Activated CD8-positive, alpha-beta memory T cell treated with anti-CD3 and anti-CD28 coated beads, Interleukin-2, amount 10 ng/mL, durations not matched to agents 7 days and 5 days (primary cell): Measurements from ENCODE around the gene ATRNL1. TPM values are rescaled to one million over a fixed set of nuclear protein-coding genes. Genes with fewer than 3 reads are reported as not detected.
"Not testable (repeated sequence)": the region's sequence is repeated elsewhere in the genome, so short reads cannot be mapped to it uniquely, and the experiment has no call there.

Source experiments
- ATAC-seq: fragments of 150-1000 bp; cut with Tn5 transposase; one replicate; pipeline ENCODE4 v1.10.0; 2021; ENCODE audit warnings: moderate library complexity
- CTCF ChIA-PET: fragments of 350-600 bp; sonication (Branson Sonifier 250); formaldehyde crosslinking; loops from one replicate; lab custom pipeline; 2021; ENCODE audit warnings: antibody characterized with exemption; lab: Charles Lee
- DNase-seq: peaks from one replicate; pipeline ENCODE4 v3.0.0-alpha.2; 2020
- H3K27ac Mint-ChIP-seq: one replicate; pipeline ENCODE4 v1.8.0; 2021; ENCODE audit warnings: mild to moderate bottlenecking, mixed read lengths
- H3K27me3 Mint-ChIP-seq: one replicate; pipeline ENCODE4 v1.8.0; 2021; ENCODE audit warnings: mixed read lengths
- H3K36me3 Mint-ChIP-seq: one replicate; pipeline ENCODE4 v1.8.0; 2021; ENCODE audit warnings: mild to moderate bottlenecking, mixed read lengths
- H3K4me1 Mint-ChIP-seq: one replicate; pipeline ENCODE4 v1.8.0; 2021; ENCODE audit warnings: mixed read lengths
- H3K4me3 Mint-ChIP-seq: one replicate; pipeline ENCODE4 v1.8.0; 2021; ENCODE audit warnings: mild to moderate bottlenecking, moderate library complexity, mixed read lengths
- H3K9me3 Mint-ChIP-seq: one replicate; pipeline ENCODE4 v1.8.0; 2022; ENCODE audit warnings: low read depth, mixed read lengths
- total RNA-seq, 2 experiments: library from RNA; stranded (reverse); gene quantifications; one replicate each; pipeline ENCODE4 v1.2.3, GENCODE V29; 2021

Gene ATRNL1
- total RNA-seq, 2 experiments from 2014 or later, result 0.35 to 0.87 TPM

DNA sequence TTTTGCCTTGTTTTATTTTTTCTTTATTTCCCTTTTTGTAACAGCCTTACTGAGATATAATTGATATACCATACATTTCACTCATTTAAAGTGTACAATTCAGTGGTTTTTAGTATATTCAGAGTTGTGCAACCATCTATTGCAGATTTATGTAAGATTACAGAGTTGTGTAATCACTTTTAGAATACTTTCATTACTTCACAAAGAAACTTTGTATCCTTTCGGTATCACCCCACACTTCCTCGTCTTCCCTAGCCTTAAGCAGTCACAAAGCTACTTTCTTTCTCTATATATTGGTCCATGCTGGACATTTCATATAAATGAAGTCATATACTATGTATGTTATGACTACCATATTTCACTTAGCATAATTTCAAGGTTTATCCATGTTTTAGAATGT, 74.6 kb downstream of the ATRNL1 start:
- H3K4me1 Mint-ChIP-seq, result no peaks in the 10 kb centered on the region
- ATAC-seq, result no peak
- H3K9me3 Mint-ChIP-seq, result no peaks in the 10 kb centered on the region
- CTCF ChIA-PET, result no interaction called here
- H3K27me3 Mint-ChIP-seq, result peaks cover 5% of the 10 kb centered on the region
- no peak for DNase-seq
- no peak overlapping the region for H3K27ac Mint-ChIP-seq
- no peak overlapping the region for H3K4me3 Mint-ChIP-seq
- H3K36me3 Mint-ChIP-seq, result no peaks in the 10 kb centered on the region

DNA sequence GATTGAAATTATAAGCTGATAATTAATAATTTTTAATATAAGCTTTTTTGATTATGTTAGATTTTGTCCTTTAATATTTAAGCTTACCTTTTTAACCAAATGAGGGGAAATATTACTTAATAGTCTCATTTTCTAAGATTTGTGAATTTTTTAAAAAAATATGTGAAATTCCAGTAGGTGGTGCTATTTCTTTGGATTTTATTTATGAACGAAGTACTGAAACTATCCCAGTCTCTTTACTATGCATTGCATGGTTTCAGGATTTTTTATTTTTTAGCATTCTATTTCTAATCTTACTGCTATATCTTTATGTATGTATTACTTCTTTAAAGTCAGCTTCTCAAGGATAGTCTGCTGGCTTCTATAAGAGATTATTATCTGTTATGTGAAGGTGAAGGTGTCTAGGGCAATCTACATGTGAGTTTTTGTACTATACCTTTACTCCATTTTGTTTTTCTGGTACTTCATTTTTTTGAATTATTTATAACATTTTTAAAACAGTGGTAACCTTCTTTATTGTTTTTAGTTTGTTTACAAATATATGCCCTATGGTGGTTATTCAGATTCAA, 78.3 kb downstream of the ATRNL1 start:
- Mint-ChIP-seq H3K27me3 (peaks cover 7% of the 10 kb centered on the region), H3K4me1 (no peaks in the 10 kb centered on the region), H3K9me3 (no peaks in the 10 kb centered on the region), H3K27ac (no peak overlapping the region), H3K36me3 (no peaks in the 10 kb centered on the region), H3K4me3 (no peak overlapping the region)
- no peak for DNase-seq
- CTCF ChIA-PET, result interaction anchor here (1.2 kb wide), 2 partner anchors 292 to 1117 kb away, joined by 3 read pairs; no protein-coding TSS in a partner anchor
- ATAC-seq, result no peak

DNA sequence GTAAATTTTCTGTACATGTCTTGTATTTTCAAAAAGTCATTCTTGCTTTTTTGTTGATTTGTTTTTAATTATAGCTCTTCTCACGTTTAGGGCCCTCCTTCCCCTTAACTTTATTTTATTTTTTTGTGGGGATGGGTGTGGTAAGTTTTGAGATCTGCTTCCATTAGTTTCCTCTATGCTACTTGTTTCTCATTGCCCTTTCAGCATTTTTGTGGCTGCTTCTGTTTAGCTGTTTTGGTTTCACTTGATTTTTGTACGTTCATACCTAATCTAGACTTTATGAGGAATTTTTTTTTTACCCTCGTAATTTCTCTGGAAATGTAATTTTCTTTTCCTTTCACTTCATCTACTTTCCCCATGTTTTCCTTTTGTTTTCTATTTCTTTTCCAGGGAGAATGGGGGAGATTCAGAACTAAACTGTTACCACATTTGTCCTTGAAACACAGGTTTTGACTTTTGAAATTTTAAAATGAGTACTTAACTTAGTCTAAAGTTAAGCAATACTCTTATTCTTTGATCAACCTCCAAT, 80.8 kb downstream of the ATRNL1 start:
- ATAC-seq (no peak), DNase-seq (no peak)
- Mint-ChIP-seq H3K4me1 (no peaks in the 10 kb centered on the region), H3K4me3 (no peak overlapping the region), H3K36me3 (no peaks in the 10 kb centered on the region), H3K27ac (no peak overlapping the region), H3K27me3 (peaks cover 9% of the 10 kb centered on the region), H3K9me3 (no peaks in the 10 kb centered on the region)
- CTCF ChIA-PET, result no interaction called here

DNA sequence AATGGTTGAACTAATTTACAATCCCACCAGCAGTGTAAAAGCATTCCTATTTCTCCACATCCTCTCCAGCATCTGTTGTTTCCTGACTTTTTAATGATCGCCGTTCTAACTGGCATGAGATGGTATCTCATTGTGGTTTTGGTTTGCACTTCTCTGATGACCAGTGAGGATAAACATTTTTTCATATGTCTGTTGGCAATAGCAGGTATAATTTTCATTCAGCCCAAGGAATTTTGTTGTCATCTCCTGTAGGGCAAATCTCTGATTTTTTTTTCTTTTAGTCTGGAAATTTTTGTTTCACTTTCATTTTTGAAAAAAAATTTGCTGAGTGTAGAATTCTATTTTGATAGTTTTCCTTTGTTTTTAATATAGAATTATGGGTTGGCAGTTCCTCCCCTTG, 114.1 kb downstream of the ATRNL1 start:
- DNase-seq, ATAC-seq, H3K27me3 Mint-ChIP-seq, H3K9me3 Mint-ChIP-seq, H3K36me3 Mint-ChIP-seq, CTCF ChIA-PET, H3K4me1 Mint-ChIP-seq, H3K27ac Mint-ChIP-seq: not testable (repeated sequence)
- peak overlapping the region; percentile 72 for H3K4me3 Mint-ChIP-seq

- no peak for ATAC-seq
- H3K27ac Mint-ChIP-seq, result no peak overlapping the region
These were observed 116.0 kb downstream of the ATRNL1 start for GRCh38 chr10:115209133-115209532.

DNA sequence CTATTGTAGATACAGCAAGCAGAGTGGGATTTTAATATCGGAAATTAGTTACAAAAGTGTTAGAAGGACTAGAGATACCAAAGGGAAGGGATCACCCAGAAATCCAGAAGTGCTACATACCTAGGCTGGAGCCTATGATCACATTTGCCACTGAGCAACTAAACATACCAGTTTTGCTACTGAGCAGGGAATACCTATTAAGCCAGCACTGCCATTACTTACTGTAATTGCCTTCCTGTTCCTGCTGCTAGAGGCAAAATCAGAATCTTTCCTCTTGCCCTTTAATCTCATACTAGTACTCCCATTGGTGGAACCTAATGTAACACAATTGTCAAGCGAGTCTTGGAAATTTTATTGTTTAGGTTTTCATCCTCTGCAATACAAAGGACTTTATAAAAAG, 121.7 kb downstream of the ATRNL1 start:
- Mint-ChIP-seq H3K4me3 (no peak overlapping the region), H3K4me1 (no peaks in the 10 kb centered on the region), H3K36me3 (no peaks in the 10 kb centered on the region), H3K9me3 (no peaks in the 10 kb centered on the region), H3K27me3 (no peaks in the 10 kb centered on the region), H3K27ac (no peak overlapping the region)
- CTCF ChIA-PET, result no interaction called here
- ATAC-seq (no peak), DNase-seq (no peak)

More at GRCh38 chr10:115209133-115209532, 116.0 kb downstream of the ATRNL1 start:
- Mint-ChIP-seq H3K36me3 (no peaks in the 10 kb centered on the region), H3K4me3 (no peak overlapping the region), H3K9me3 (no peaks in the 10 kb centered on the region), H3K4me1 (peaks cover 4% of the 10 kb centered on the region), H3K27me3 (no peaks in the 10 kb centered on the region)
- no peak for DNase-seq
- CTCF ChIA-PET, result no interaction called here

DNA sequence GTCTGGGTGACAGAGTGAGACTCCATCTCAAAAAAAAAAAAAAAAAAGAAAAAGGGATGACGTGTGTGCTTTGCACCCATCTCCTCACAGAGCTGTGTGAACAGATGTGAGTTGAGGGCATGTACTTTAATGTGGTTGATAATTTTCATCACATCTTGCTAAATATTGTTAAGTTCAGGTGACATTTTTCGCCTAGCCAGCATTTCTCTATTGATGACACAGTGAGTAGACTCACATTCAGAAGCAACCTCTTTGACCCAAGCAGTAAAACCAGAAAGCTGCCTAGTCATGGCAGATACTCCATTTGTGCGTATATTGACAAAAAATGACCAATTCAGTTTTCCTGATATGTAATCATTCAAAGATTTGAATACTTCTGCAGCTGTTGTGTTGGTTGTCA, 126.0 kb downstream of the ATRNL1 start:
- H3K27ac Mint-ChIP-seq, result no peak overlapping the region
- no peak overlapping the region for H3K4me3 Mint-ChIP-seq
- H3K4me1 Mint-ChIP-seq, result no peaks in the 10 kb centered on the region
- ATAC-seq, result no peak
- no peak for DNase-seq
- no peaks in the 10 kb centered on the region for H3K9me3 Mint-ChIP-seq
- H3K27me3 Mint-ChIP-seq, result no peaks in the 10 kb centered on the region
- no peaks in the 10 kb centered on the region for H3K36me3 Mint-ChIP-seq
- CTCF ChIA-PET, result no interaction called here

DNA sequence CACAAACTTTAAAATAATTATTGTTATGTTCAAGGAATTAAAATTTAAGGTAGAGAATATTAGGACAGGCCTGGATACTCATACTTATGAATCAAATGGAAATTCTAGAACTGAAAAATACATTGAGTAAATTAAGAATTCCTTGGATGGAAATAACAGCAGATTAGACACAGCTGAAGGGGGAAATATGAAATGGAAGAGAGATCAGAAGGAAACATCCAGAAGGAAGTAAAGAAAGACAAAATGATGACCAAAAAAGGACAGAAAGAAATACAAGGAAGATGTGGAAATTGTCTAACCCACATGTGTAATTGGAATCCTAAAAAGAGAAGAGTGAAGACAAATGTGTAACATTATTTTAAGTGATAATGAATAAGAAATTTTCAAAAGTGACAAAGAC, 128.9 kb downstream of the ATRNL1 start:
- ATAC-seq (no peak), DNase-seq (no peak)
- Mint-ChIP-seq H3K27ac (no peak overlapping the region), H3K4me3 (no peak overlapping the region), H3K27me3 (no peaks in the 10 kb centered on the region), H3K4me1 (no peaks in the 10 kb centered on the region), H3K36me3 (no peaks in the 10 kb centered on the region), H3K9me3 (no peaks in the 10 kb centered on the region)
- CTCF ChIA-PET, result no interaction called here

DNA sequence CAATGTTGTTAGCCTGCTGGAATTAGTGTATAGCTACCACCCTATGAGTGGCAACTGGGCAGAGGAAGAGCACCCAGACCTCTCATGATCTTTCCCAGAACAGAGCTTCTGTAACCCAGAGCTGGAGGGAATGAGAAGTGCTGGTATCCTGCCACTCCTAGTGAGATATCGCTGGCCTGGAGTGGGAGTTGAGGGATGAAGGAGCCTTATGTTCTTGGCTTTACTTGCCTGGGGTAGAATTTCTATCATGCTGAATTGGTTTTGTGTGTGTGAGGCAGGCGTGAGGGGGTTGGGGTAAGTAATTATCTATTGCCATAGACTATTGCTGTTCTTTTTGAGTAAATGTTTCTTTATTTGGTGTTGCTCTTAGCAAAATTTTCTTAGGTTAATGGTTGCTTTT, 146.6 kb downstream of the ATRNL1 start:
- ATAC-seq (no peak), DNase-seq (no peak)
- no peaks in the 10 kb centered on the region for H3K27me3 Mint-ChIP-seq
- no peak overlapping the region for H3K4me3 Mint-ChIP-seq
- no peak overlapping the region for H3K27ac Mint-ChIP-seq
- no peaks in the 10 kb centered on the region for H3K9me3 Mint-ChIP-seq
- CTCF ChIA-PET, result no interaction called here
- no peaks in the 10 kb centered on the region for H3K4me1 Mint-ChIP-seq
- no peaks in the 10 kb centered on the region for H3K36me3 Mint-ChIP-seq

DNA sequence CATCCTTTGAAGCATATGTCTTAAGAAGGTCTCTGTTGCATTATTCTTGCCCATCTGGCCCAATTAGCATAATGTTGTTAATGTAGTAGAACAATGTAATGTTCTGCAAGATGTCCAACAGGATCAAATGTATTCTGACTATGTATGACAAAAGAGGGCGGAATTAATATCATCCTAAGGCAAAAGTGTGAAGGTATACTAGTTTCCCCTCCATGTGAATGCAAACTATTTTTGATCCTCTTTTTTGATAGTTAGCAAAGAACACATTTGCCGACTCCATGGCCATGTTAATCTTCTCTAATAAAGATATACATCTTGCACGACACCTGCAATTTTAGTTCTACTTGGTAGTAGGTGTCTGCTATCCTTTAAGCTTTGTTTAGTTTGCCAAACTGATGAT, 157.6 kb downstream of the ATRNL1 start:
- ATAC-seq (no peak), DNase-seq (no peak)
- no peak overlapping the region for H3K27ac Mint-ChIP-seq
- no peaks in the 10 kb centered on the region for H3K9me3 Mint-ChIP-seq
- H3K4me3 Mint-ChIP-seq, result no peak overlapping the region
- no peaks in the 10 kb centered on the region for H3K27me3 Mint-ChIP-seq
- CTCF ChIA-PET, result no interaction called here
- H3K36me3 Mint-ChIP-seq, result no peaks in the 10 kb centered on the region
- no peaks in the 10 kb centered on the region for H3K4me1 Mint-ChIP-seq

GRCh38 chr10:115253765-115254164, 160.6 kb downstream of the ATRNL1 start:
- CTCF ChIA-PET, H3K4me1 Mint-ChIP-seq, H3K4me3 Mint-ChIP-seq, ATAC-seq, H3K9me3 Mint-ChIP-seq, H3K27ac Mint-ChIP-seq, H3K36me3 Mint-ChIP-seq, DNase-seq, H3K27me3 Mint-ChIP-seq: not testable (repeated sequence)

GRCh38 chr10:115272482-115272881, 179.3 kb downstream of the ATRNL1 start:
- no peak overlapping the region for H3K4me3 Mint-ChIP-seq
- DNase-seq (no peak), ATAC-seq (no peak)
- H3K36me3 Mint-ChIP-seq, result no peaks in the 10 kb centered on the region
- CTCF ChIA-PET, result no interaction called here
- no peaks in the 10 kb centered on the region for H3K27me3 Mint-ChIP-seq
- no peaks in the 10 kb centered on the region for H3K4me1 Mint-ChIP-seq
- H3K9me3 Mint-ChIP-seq, result no peaks in the 10 kb centered on the region
- H3K27ac Mint-ChIP-seq, result no peak overlapping the region

GRCh38 chr10:115278294-115278693, 185.1 kb downstream of the ATRNL1 start:
- H3K36me3 Mint-ChIP-seq, result no peaks in the 10 kb centered on the region
- no peak for ATAC-seq
- no peaks in the 10 kb centered on the region for H3K9me3 Mint-ChIP-seq
- no peaks in the 10 kb centered on the region for H3K27me3 Mint-ChIP-seq
- H3K4me3 Mint-ChIP-seq, result no peak overlapping the region
- no peaks in the 10 kb centered on the region for H3K4me1 Mint-ChIP-seq
- no peak overlapping the region for H3K27ac Mint-ChIP-seq
- DNase-seq, result no peak
- CTCF ChIA-PET, result no interaction called here

GRCh38 chr10:115295213-115295805, 202.1 kb downstream of the ATRNL1 start:
- DNase-seq (no peak), ATAC-seq (no peak)
- H3K4me1 Mint-ChIP-seq, result no peaks in the 10 kb centered on the region
- H3K9me3 Mint-ChIP-seq, result peaks cover 10% of the 10 kb centered on the region
- CTCF ChIA-PET, result no interaction called here
- no peaks in the 10 kb centered on the region for H3K27me3 Mint-ChIP-seq
- H3K36me3 Mint-ChIP-seq, result no peaks in the 10 kb centered on the region
- no peak overlapping the region for H3K27ac Mint-ChIP-seq
- H3K4me3 Mint-ChIP-seq, result no peak overlapping the region
